M059J (cell line): ENCODE data around the gene TLCD3B. TPM values are rescaled to one million over a fixed set of nuclear protein-coding genes. Genes with fewer than 3 reads are reported as not detected.

Experiments
- DNase-seq: peaks from one replicate; pipeline ENCODE4 v3.0.0-alpha.2; 2012; ENCODE audit warnings: low read depth
- total RNA-seq: library from RNA; depleted of rRNA; stranded (reverse); fragments of >200 nt; shearing (Covaris generic); gene quantifications from 2 replicates; pipeline ENCODE4 v1.2.3, GENCODE V29; 2014; rRNA removed

Gene TLCD3B
- total RNA-seq, 1 experiment from 2014 or later = 0.42 TPM

DNA sequence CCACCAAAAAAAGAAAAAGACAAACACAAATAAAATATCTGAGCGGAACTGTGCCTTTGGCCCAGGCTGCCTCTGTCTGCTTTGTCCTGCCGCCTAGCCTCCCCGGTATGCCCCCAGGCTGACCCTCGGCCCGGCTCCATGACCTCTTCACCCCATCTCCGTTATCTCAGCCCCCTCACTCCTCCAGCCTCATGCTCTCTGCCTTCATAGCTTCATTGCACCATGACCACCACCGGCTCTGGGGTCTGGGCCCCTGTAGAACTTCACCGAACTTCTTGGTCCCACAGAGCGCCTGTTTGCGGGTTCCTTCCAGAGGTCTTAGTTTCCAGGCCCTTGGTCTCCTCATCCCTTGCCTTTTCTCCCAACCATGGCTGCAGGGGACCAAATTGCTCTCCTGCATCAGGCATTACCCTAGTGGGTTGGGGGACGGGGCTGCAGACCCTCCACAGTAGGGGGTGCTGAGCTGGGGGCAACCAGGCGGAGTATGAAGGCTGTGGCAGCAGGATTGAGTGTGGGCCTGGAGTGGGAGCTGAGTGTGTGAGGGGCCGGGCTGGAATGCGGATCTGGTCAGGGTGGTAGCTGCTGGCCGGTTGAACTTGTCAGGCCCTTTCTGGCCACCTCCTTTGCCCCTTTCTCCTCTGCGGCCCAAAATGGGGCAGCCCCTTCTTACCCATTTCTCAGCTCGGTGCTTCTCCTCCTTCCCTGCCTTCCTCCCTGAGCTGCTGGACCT lies 42.6 kb downstream of the TLCD3B start:
- no peak for DNase-seq

DNA sequence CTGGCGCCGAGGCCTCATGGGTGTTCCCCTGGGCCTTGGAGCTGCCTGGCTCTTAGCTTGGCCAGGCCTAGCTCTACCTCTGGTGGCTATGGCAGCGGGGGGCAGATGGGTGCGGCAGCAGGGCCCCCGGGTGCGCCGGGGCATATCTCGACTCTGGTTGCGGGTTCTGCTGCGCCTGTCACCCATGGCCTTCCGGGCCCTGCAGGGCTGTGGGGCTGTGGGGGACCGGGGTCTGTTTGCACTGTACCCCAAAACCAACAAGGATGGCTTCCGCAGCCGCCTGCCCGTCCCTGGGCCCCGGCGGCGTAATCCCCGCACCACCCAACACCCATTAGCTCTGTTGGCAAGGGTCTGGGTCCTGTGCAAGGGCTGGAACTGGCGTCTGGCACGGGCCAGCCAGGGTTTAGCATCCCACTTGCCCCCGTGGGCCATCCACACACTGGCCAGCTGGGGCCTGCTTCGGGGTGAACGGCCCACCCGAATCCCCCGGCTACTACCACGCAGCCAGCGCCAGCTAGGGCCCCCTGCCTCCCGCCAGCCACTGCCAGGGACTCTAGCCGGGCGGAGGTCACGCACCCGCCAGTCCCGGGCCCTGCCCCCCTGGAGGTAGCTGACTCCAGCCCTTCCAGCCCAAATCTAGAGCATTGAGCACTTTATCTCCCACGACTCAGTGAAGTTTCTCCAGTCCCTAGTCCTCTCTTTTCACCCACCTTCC lies 43.5 kb downstream of the TLCD3B start:
- DNase-seq = no peak

DNA sequence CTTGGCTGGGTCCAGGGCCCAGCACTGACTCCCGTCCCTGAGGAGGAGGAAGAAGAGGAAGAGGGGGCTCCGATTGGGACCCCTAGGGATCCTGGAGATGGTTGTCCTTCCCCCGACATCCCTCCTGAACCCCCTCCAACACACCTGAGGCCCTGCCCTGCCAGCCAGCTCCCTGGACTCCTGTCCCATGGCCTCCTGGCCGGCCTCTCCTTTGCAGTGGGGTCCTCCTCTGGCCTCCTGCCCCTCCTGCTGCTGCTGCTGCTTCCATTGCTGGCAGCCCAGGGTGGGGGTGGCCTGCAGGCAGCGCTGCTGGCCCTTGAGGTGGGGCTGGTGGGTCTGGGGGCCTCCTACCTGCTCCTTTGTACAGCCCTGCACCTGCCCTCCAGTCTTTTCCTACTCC lies 44.1 kb downstream of the TLCD3B start:
- DNase-seq = no peak

DNA sequence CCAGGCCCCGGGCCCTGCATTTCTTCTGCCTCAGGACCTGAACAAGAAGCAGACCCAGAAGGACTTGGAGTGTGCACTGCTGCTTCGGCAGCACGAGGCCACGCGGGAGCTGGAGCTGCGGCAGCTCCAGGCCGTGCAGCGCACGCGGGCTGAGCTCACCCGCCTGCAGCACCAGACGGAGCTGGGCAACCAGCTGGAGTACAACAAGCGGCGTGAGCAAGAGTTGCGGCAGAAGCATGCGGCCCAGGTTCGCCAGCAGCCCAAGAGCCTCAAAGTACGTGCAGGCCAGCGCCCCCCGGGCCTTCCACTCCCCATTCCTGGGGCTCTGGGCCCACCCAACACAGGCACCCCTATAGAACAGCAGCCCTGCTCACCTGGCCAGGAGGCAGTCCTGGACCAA lies 44.8 kb downstream of the TLCD3B start:
- no peak for DNase-seq

DNA sequence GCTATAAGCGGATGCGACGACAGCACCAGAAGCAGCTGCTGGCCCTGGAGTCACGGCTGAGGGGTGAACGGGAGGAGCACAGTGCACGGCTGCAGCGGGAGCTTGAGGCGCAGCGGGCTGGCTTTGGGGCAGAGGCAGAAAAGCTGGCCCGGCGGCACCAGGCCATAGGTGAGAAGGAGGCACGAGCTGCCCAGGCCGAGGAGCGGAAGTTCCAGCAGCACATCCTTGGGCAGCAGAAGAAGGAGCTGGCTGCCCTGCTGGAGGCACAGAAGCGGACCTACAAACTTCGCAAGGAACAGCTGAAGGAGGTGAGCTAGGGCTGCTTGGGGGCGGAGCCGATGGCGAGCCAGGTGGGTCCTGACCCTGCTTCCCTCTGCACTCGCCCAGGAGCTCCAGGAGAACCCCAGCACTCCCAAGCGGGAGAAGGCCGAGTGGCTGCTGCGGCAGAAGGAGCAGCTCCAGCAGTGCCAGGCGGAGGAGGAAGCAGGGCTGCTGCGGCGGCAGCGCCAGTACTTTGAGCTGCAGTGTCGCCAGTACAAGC lies 45.7 kb downstream of the TLCD3B start:
- DNase-seq = no peak

DNA sequence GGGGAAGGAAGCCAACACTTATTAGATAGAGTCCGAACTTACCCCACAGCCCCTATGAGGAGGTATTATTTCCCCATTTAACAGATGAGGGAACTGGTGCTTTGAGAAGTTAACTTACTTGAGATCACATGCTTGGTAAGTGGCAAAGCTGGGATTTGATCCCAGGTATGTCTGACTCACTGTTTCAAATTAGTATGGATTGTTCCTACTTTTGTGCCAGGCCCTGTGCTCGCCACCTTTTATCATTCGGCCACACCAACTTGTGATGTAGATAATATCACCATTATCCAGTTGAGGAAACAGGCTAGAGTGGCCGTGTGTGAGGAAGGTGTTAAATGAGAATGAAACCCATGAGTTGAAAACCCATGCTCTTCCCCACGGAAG lies 46.3 kb downstream of the TLCD3B start:
- DNase-seq = no peak

DNA sequence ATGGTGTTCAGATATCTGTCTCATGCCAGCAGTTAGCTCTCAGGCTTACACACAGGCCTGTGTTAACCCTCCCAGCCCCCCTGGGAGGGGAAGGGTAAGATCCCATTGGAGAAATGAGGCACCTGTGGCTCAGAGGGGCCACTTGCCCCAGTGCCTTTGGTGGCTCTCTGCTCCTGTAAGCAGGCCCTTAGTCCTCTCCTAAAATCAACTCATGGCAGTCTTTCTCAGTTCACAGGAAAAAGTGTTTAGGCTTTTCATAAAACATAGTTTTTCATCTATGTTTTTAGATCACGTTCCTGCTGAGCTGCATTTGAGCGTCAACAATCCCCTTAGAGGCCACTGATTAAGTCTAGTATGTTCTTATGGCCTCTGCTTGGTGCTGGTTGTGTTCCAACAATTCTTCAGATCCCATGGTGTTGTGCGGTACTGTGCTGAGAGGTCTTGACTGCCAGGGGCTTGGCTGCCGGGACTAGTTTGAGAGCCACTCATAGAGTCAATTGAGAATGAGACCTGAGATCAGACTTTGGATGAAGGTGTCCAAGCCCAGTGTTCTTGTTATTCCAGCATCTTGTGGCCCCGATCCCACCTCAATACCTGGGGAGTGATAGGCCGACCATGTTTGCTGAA lies 46.8 kb downstream of the TLCD3B start:
- no peak for DNase-seq

DNA sequence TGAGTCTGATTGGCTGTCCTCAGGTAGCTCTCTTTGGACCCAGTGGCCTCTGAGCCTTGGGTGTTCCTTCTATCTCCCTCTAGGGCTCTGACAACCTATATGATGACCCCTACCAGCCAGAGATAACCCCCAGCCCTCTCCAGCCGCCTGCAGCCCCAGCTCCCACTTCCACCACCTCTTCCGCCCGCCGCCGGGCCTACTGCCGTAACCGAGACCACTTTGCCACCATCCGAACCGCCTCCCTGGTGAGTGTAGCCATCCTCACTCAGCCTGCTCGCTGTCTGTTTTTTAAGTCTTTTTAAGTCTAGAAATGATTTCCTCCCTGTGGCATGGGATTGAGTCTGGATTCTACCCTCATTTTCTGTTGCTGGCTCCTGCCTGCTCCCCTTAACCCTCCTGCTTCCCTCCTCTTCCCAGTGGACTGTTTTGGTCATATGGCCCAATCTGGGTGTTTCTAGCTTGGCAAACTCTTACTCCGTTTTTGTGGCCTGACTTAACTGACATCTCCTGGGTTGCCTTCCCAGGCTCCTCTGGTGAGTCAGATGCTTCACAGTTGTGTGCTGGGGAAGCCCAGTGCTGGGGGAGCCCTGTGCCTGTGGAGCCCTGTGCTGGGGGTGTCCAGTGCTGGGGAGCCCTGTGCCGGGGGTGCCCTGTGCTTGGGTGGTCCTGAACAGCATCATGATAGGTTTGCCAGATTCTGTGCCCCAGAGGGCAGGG lies 47.5 kb downstream of the TLCD3B start:
- no peak for DNase-seq

DNA sequence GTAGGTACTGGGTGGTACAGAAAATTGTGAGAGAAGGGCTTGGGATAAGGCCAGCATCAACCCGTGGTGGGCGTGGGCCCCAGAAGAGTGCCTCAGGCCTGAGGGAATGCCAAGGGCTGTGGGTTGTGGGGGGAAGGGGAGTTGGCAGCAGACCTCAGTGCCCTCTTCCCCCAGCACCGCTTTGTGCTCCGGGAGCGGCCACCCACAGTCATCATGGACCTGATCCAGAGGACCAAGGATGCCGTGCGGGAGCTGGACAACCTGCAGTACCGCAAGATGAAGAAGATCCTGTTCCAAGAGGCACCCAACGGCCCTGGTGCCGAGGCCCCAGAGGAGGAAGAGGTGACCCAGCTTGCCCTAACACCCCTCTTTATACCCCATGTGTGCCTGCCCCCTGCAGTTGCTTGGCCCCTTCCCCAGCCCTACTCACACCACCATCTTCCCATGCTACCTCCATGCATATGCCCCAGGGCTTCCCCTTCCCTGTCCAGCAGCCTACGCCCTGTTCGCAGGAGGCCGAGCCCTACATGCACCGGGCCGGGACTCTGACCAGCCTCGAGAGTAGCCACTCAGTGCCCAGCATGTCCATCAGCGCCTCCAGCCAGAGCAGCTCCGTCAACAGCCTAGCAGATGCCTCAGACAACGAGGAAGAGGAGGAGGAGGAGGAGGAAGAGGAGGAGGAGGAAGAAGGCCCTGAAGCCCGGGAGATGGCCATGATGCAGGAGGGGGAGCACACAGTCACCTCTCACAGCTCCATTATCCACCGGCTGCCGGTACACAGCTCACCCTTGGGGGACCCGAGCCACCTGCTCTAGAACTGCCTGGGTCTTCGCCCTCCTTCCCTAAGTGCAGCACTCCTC lies 48.3 kb downstream of the TLCD3B start:
- DNase-seq = no peak

DNA sequence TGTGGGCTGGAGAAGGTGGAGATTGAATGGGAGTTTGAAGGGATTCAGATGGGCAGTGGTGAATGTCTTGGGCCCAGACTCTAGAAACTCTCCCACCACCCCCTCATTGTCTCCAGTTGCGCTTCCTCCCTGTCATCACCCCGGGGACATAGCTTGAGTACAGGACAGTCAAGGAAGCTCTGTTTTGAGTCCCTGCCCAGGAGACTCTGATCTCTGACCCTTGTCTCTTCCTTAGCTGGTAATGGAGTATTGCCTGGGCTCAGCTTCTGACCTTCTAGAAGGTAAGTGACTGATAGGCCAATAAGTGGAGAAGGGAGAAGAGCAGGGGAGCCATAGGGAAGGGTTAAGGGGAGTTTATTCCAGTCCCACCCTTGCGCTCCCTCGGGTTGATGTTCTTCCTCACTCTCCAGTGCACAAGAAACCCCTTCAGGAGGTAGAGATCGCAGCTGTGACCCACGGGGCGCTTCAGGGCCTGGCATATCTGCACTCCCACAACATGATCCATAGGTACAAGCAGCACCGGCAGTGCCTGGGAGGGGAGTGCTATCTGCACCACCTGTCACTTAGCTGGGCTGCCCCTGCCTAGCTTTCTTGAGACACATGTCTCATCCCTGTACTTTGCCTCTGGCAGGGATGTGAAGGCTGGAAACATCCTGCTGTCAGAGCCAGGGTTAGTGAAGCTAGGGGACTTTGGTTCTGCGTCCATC lies 52.4 kb downstream of the TLCD3B start:
- DNase-seq = no peak

DNA sequence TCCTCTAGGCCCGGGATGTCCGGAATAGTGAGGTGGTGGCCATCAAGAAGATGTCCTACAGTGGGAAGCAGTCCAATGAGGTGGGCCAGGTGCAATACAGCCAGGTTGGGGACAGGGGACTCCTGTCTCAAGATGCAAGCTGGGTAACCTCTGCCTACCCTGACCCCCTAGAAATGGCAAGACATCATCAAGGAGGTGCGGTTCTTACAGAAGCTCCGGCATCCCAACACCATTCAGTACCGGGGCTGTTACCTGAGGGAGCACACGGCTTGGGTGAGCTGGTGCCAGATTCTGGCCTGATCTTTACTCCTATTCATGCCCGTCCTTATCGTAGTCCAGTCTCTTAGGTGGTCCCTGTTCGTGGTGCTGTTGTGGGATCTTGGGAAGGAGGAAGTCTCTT lies 53.0 kb downstream of the TLCD3B start:
- no peak for DNase-seq

DNA sequence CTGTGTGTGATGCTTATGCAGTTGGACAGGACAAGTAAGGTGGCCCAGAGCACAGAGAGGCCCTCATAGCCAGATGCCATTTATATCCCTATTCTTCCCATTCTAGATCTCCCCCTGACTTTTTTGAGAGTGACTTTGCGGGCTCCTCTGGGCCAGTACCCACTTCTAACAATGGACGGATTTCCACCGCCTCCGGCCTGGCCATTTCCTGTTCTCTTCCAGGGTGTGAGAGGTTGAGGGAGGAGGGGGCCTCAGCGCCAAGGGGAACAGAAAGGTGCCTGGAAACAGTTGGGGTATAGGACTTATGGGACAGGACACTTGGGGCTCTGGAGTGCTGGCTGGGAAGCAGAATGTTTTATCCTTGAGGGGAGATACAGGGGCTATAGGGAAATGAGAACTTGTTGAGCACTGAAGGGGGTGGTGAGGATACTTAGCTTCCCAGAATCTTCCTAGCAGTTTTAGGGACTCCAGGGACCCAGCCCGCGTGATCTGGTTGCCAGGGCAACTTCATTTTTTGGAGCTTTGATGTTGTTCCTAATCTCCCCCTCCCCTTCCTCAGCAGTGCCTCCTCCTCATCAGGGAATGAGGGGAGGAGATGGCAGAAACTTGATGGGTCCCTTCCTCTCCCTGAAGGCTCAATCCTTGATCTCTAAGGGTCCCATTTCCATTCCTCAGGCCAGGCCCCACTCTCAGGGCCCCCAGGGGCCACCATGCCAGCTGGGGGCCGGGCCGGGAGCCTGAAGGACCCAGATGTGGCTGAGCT lies 53.8 kb downstream of the TLCD3B start:
- DNase-seq = no peak

DNA sequence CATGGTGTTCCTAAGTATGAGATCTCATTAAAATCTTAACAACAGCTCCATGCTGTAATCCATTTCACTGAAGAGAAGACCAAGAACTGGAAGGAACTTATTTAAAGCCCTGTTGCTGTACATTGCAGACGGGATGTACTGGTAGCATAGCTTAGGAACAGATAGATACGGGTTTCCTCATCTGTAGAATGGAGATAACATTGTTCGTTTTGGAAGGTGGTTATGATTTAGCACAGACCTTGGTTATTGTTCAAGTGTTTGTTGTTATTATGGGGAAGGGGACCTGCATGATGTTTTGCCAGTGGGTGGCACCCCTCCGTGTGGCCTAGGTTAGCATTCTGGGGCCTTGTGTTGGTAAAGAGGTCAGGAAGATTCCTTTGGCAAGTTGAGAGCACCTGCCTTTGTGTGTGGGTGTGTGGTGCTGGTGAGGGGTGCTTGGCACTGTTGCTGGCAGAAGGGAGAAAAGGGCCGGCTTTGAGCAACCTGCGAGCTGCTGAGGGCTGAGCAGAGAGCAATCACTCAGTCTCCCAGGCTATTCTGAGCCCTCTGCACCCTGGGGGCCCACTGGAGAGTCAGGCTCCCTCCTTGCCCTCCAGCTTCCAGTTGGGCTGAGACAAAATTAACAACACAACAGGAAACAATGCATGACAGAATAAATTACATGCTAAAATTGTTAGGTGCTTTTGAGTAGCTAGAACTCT lies 55.1 kb downstream of the TLCD3B start:
- DNase-seq = no peak

DNA sequence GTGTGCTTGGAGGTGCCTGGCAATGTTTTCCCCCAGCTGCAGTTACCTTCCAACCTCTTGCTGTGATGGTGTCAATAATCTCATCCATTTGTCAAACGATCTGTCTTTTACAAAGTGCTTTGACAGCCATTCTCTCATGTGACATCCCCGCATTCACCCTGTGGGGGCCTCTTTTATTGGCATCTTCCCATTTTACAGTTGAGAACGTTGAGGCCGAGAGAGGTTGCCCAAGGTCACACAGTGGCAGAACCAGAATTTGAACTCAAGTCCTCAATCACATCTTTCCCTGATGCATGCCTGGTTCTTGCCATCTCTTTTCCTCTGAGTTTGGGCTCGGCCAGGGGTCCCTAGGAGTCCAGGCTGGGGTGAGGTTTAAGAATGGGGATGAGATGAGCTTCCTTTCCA lies 55.9 kb downstream of the TLCD3B start:
- no peak for DNase-seq

Other genes starting within 250 kb of the TLCD3B start
- 68.6 and 79.0 TPM in 2 replicates for gene KIF22, start 240.5 kb downstream of the TLCD3B start, total RNA-seq
- gene MAZ, start 224.7 kb downstream of the TLCD3B start, total RNA-seq = 127 and 223 TPM in 2 replicates
- gene PRRT2, start 219.1 kb downstream of the TLCD3B start, total RNA-seq = 0.20 and 0.94 TPM in 2 replicates
- gene PAGR1, start 215.1 kb downstream of the TLCD3B start, total RNA-seq = 45.4 and 58.2 TPM in 2 replicates
- gene MVP, start 210.8 kb downstream of the TLCD3B start, total RNA-seq = 112 and 186 TPM in 2 replicates
- 90.7 and 103 TPM in 2 replicates for gene CDIPT, start 168.0 kb downstream of the TLCD3B start, total RNA-seq
- gene SEZ6L2, start 131.7 kb downstream of the TLCD3B start, total RNA-seq = 16.7 and 38.3 TPM in 2 replicates
- 12.1 and 16.1 TPM in 2 replicates for gene ASPHD1, start 130.8 kb downstream of the TLCD3B start, total RNA-seq
- gene KCTD13, start 105.0 kb downstream of the TLCD3B start, total RNA-seq = 11.3 and 16.8 TPM in 2 replicates
- gene TMEM219, start 69.2 kb downstream of the TLCD3B start, total RNA-seq = 86.9 and 110 TPM in 2 replicates
- gene TAOK2, start 57.4 kb downstream of the TLCD3B start, total RNA-seq = 24.1 and 47.4 TPM in 2 replicates
- gene HIRIP3, start 35.7 kb downstream of the TLCD3B start, total RNA-seq = 17.1 and 19.0 TPM in 2 replicates
- gene INO80E, start 35.0 kb downstream of the TLCD3B start, total RNA-seq = 122 and 187 TPM in 2 replicates
- 0.52 and 0.62 TPM in 2 replicates for gene DOC2A, start 20.2 kb downstream of the TLCD3B start, total RNA-seq
- not detected in 2 replicates for gene C16orf92, start 8.1 kb downstream of the TLCD3B start, total RNA-seq
- 3,016 and 3,039 TPM in 2 replicates for gene ALDOA, start 34.5 kb upstream of the TLCD3B start, total RNA-seq
- gene PPP4C, start 44.7 kb upstream of the TLCD3B start, total RNA-seq = 143 and 169 TPM in 2 replicates
- gene TBX6, start 60.7 kb upstream of the TLCD3B start, total RNA-seq = 0.39 TPM in 1 of 2 replicates, not detected in the other
- gene YPEL3, start 64.9 kb upstream of the TLCD3B start, total RNA-seq = 6.0 and 23.1 TPM in 2 replicates
- gene GDPD3, start 82.3 kb upstream of the TLCD3B start, total RNA-seq = 0.52 and 1.8 TPM in 2 replicates
- gene MAPK3, start 91.9 kb upstream of the TLCD3B start, total RNA-seq = 38.7 and 42.5 TPM in 2 replicates
- gene CORO1A, start 152.3 kb upstream of the TLCD3B start, total RNA-seq = 7.6 and 8.0 TPM in 2 replicates
- gene BOLA2B, start 162.4 kb upstream of the TLCD3B start, total RNA-seq = 397 and 526 TPM in 2 replicates
- 46.2 and 48.2 TPM in 2 replicates for gene SLX1A, start 162.6 kb upstream of the TLCD3B start, total RNA-seq
- gene SULT1A3, start 168.0 kb upstream of the TLCD3B start, total RNA-seq = 1.5 and 2.6 TPM in 2 replicates
- gene NPIPB13, start 217.2 kb upstream of the TLCD3B start, total RNA-seq = 0.42 and 0.71 TPM in 2 replicates